SH-SY5Y (cell line): ENCODE data around the gene G2E3.

ENCODE experiments used
- GATA2 ChIP-seq: IDR thresholded peaks from 2 replicates; pipeline ENCODE4 v1.6.1; 2011; ENCODE audit warnings: mild to moderate bottlenecking, low read depth, low read length
- GATA3 ChIP-seq: IDR thresholded peaks from 2 replicates; pipeline ENCODE4 v1.6.1; 2011; ENCODE audit warnings: low read depth, mild to moderate bottlenecking, low read length, moderate library complexity

G2E3 gene

DNA sequence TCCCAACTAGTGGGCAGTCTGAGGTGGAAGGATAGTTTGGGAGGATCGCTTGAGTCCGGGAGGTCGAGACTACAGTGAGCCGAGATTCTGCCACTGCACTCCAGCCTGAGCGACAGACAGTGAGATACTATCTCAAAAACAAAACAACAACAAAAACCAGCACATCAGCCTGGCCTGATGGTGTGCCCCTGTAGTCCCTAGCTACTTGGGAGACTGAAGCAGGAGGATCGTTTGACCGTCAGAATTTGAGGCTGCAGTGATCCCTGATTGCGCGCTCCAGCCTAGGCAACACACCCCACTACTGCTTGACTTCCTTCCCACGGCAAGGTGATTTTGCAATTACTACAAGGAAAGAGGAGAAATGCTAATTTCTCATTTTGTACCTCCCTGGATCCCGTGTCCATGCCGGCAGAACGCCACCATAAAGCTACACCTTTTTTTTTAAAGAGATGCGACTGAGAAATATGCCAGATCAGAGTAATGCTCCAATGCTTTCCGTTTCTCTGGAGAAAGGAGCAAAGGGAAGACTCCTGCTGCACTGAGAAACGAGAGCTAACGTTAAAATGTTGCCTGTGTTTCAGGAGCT lies 62.5 kb downstream of the G2E3 start:
- TF ChIP-seq GATA3 (no peak), GATA2 (peak; percentile 71)

DNA sequence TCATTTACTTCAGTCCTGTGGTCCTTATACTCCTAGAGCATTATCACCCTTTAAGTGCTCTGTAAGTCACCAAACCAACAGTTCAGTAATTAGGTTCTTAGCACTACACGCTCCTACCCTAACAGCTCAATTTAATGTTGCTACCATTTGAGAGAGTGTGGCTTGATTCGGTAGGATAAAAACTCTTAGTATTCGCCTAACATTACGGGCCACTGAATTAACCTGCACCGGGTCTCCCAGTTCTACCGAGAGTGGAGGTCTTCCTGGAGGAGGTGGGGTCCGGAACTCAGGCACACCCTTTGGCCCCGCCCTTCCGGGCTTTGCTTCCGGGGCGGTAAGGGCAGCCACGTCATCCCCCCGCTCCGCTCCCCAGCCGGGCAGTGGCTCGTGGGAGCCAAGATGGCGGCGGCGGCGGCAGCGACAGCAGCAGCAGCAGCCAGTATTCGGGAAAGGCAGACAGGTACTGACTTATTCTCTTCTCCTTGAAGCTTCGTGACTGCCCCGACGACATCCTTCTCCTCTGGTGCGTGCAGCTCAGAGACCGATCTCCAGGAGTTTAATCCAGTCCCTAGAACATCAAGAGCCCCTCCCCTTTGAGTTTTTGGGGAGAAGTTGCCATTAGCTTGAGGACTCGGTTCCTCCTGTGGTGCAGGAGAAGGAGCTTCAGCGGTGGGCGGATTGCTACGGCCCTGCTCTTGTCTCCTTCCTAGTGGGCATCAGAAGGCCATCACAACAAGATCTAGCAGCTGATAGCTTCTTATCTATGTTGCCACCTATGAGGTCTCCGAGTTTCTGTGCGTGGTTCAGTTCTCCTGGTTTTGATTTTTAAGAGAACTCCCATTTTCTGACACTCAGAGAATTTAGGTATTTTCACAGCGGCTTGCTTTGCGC lies 63.2 kb downstream of the G2E3 start, which contains the start of gene SCFD1:
SCFD1 (plus strand) TSS at position 380 of the 891 bp plus-strand sequence; CDS start at position 400, 20 bp downstream.
- peak; percentile 75 for TF ChIP-seq GATA2
- 0 out of 2 replicates have a peak, but pooled peaks have one; percentile 13 for TF ChIP-seq GATA3

DNA sequence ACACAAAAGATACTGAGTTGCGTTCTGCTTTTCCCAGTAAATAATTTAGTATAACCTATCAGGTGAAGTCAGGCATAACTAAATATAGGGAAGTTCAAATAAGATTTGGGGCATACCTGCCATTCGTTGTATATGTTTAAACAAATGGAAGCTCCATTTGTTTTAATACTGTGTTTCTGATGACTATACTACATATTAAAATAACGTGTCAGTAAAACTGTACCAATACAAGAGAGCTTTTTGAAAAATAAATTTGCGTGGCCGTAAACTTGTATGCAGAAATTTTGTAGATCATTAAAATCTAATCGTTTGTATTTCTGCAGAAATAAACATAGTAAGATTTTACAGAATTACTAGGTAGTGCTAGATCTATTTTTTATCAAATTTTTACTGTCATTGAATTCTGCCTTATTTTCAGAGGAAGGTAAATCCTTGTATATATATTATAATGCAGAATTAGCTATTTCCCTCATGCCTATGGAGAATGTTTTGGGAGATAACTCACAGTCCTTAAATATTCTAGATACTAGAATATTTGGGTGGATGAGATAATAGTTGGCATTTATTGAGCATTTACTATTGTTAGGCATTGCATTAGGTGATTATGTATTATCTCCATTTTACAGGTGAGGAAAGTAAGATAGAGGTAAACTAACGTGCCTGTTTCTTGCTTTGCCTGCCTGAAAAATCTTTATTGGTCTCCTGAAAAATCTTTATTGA lies 64.6 kb downstream of the G2E3 start:
- TF ChIP-seq GATA3, result no peak
- TF ChIP-seq GATA2, result no peak

- TF ChIP-seq GATA3, result no peak
- TF ChIP-seq GATA2, result no peak
Measured at GRCh38 chr14:30624132-30624423, 65.1 kb downstream of the G2E3 start.

DNA sequence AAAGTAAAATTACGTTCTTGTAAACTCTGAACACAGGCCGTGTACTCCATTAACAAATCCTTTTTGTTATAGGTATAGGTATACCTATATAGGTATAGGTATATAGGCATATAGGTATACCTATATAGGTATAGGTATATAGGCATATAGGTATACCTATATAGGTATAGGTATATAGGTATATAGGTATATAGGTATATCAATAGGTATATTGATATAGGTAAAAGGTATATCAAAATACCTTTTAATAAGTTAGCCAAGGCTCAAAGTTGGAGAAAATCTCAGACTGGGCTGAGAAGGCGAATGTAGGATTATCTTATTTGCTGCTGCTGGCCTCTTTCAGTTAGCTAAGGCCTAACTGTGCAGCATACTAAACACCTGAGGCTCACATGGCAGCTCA lies 66.6 kb downstream of the G2E3 start:
- no peak for TF ChIP-seq GATA2

DNA sequence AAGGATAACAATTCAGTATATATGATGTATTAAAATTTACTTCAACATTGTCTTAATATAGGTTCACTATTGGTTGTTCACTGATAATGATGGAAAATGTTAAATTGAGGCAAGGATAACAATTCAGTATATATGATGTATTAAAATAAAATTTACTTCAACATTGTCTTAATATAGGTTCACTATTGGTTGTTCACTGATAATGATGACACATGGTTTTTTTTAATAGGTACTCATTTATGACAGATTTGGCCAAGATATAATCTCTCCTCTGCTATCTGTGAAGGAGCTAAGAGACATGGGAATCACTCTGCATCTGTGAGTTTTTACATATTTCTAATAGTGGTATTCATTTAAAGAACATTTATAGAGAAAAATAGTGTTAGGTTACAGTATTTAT lies 71.3 kb downstream of the G2E3 start:
- no peak for TF ChIP-seq GATA3
- no peak for TF ChIP-seq GATA2

DNA sequence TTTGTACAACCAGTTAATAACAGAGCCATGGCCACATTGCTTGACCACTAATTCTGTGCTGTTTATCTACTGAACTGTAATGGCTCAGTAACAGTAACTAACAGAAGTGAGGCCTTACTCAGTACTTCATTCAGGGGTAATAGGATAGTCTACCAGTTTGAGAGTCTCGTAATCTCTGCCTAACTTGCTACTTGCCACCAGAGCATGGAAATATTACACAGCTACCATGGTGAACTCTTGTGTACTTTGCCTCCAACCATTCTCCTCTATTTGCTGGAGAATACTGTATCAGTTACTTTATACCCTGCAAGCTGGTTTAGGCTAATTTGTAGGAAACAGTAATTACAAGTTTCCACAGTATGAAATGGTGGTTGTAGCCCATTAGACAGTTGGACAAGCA lies 73.8 kb downstream of the G2E3 start:
- TF ChIP-seq GATA2, result no peak
- no peak for TF ChIP-seq GATA3

GRCh38 chr14:30638926-30639325 lies 80.0 kb downstream of the G2E3 start:
- no peak for TF ChIP-seq GATA3
- TF ChIP-seq GATA2, result no peak

- TF ChIP-seq GATA3, result no peak
- no peak for TF ChIP-seq GATA2
Measured at GRCh38 chr14:30641207-30641606, 82.2 kb downstream of the G2E3 start.

DNA sequence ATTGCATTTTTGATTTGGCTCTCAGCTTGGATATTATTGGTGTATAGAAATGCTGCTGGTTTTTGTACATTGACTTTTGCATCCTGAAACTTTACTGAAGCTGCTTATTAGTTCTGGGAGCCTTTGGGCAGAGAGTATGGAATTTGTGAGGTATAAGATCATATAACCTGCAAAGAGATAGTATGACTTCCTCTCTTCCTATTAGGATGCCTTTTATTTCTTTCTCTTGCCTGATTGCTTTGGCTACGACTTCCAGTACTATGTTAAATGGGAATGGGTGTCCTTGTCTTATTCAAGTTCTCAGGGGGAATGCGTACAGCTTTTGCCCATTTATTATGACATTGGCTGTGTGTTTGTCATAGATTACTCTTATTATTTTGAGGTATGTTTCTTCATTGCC lies 86.6 kb downstream of the G2E3 start:
- no peak for TF ChIP-seq GATA2
- TF ChIP-seq GATA3, result no peak

DNA sequence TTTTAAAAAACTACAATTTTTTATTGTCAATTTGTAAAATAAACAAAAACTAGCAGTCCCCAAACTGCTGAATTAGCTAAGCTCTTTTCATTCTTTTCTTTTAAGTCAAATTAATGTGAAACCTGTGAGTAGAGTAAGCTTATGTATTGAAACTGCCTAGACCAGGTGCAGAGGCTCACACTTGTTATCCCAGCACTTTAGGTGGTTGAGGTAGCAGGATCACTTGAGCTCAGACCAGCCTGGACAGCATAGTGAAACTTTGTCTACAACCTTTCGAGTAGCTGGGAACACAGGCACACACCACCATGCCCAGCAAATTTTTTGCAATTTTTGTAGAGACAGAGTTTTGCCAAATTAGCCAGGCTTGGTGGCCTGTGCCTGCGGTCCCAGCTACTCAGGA lies 89.5 kb downstream of the G2E3 start:
- TF ChIP-seq GATA2 (no peak), GATA3 (no peak)

DNA sequence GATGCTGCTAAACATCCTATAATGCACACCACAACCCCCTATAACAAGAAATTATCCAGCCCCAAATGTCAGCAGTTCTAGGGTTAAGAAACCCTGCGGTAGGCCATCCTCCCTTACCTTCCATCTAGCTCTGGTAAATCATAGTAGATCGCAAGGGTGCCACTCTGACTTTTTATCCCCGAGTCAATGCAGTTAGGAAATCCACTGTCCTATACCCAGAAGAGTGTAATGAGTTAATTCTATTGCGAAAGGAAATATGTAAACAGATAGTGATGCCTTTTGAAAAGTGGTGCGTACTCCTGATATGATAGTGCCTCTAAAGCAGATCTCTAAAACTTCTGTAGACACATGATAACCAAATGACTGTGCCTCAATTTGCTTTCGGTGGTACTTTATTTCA lies 93.0 kb downstream of the G2E3 start:
- TF ChIP-seq GATA3, result no peak
- TF ChIP-seq GATA2, result no peak

GRCh38 chr14:30655124-30655523 lies 96.2 kb downstream of the G2E3 start:
- no peak for TF ChIP-seq GATA3
- no peak for TF ChIP-seq GATA2

DNA sequence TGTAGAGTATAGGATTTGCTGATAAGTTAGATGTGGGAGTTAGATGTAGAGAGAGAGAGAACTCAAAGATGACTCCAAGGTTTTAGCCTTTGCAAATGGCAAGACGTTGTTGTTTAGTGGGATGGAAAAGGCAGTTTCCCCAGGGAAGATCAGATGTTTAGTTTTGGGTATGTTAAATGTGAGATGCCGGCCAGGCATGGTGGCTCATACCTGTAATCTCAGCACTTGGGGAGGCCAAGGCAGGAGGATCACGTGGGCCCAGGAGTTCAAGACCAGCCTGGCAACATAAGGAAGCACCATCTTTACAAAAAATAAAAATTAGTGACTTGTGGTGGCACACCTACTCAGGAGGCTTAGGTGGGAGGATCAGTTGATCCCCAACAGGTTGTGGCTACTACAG lies 96.7 kb downstream of the G2E3 start:
- TF ChIP-seq GATA3 (no peak), GATA2 (no peak)
